HG03460 (cell line): ENCODE measurements around the gene DRG2.

ENCODE experiments used
- ATAC-seq: cut with Tn5 transposase; IDR thresholded peaks from one replicate; pipeline ENCODE4 v1.9.1; 2021; ENCODE audit not compliant: unreplicated experiment

DRG2 gene

GRCh38 chr17:18142417-18142816, 54.7 kb downstream of the DRG2 start:
- no peak for ATAC-seq

- no peak for ATAC-seq
Observed at GRCh38 chr17:18143044-18143936, 55.5 kb downstream of the DRG2 start.

- no peak for ATAC-seq
Observed at GRCh38 chr17:18144261-18144660, 56.5 kb downstream of the DRG2 start.

GRCh38 chr17:18144855-18145254, 57.1 kb downstream of the DRG2 start:
- no peak for ATAC-seq

- ATAC-seq = no peak
Observed at GRCh38 chr17:18145811-18146210, 58.1 kb downstream of the DRG2 start.

- ATAC-seq = no peak
Observed at GRCh38 chr17:18146259-18146658, 58.5 kb downstream of the DRG2 start.

GRCh38 chr17:18146980-18147379, 59.2 kb downstream of the DRG2 start:
- ATAC-seq = no peak

- no peak for ATAC-seq
Observed at GRCh38 chr17:18148586-18148985, 60.8 kb downstream of the DRG2 start.

- no peak for ATAC-seq
Observed at GRCh38 chr17:18151290-18151689, 63.5 kb downstream of the DRG2 start.

- no peak for ATAC-seq
Observed at GRCh38 chr17:18155179-18155578, 67.4 kb downstream of the DRG2 start.

GRCh38 chr17:18156171-18156975, 68.6 kb downstream of the DRG2 start:
- ATAC-seq = no peak

GRCh38 chr17:18156976-18157280, 69.2 kb downstream of the DRG2 start:
- no peak for ATAC-seq
